ENCODE data around the gene SV2C. TPM values are rescaled to one million over a fixed set of nuclear protein-coding genes. Genes with fewer than 3 reads are reported as not detected.
"Not testable (repeated sequence)": the region's sequence is repeated elsewhere in the genome, so short reads cannot be mapped to it uniquely, and the experiment has no call there.

SV2C gene
- polyA plus RNA-seq, 3 donors: 0.06 to 0.21 (median 0.13) TPM

GRCh38 chr5:76298852-76299251 lies 215.7 kb downstream of the SV2C start:
- no peak for DNase-seq

- DNase-seq: no peak
These were observed 216.4 kb downstream of the SV2C start for GRCh38 chr5:76299592-76299991.

GRCh38 chr5:76301932-76302331 lies 218.7 kb downstream of the SV2C start:
- DNase-seq: not testable (repeated sequence)

- not testable (repeated sequence) for DNase-seq
These were observed 219.5 kb downstream of the SV2C start for GRCh38 chr5:76302661-76303060.

GRCh38 chr5:76303921-76304320 lies 220.7 kb downstream of the SV2C start:
- no peak for DNase-seq

GRCh38 chr5:76305269-76305668 lies 222.1 kb downstream of the SV2C start:
- DNase-seq: no peak

GRCh38 chr5:76305775-76306174 lies 222.6 kb downstream of the SV2C start:
- DNase-seq: no peak

- no peak for DNase-seq
These were observed 227.0 kb downstream of the SV2C start for GRCh38 chr5:76310208-76310607.

GRCh38 chr5:76312783-76313182 lies 229.6 kb downstream of the SV2C start:
- no peak for DNase-seq

- DNase-seq: no peak
These were observed 231.5 kb downstream of the SV2C start for GRCh38 chr5:76314643-76315042.

- DNase-seq: no peak
These were observed 236.5 kb downstream of the SV2C start for GRCh38 chr5:76319673-76320072.

GRCh38 chr5:76323494-76323893 lies 240.3 kb downstream of the SV2C start:
- not testable (repeated sequence) for DNase-seq

- DNase-seq: no peak
These were observed 242.1 kb downstream of the SV2C start for GRCh38 chr5:76325326-76325725.

GRCh38 chr5:76325876-76326491 lies 242.8 kb downstream of the SV2C start:
- no peak for DNase-seq

GRCh38 chr5:76326577-76327302 lies 243.6 kb downstream of the SV2C start:
- no peak for DNase-seq

GRCh38 chr5:76329346-76329745 lies 246.2 kb downstream of the SV2C start:
- no peak for DNase-seq

- no peak for DNase-seq
These were observed 247.9 kb downstream of the SV2C start for GRCh38 chr5:76331126-76331525.

GRCh38 chr5:76332102-76332501 lies 248.9 kb downstream of the SV2C start:
- DNase-seq: no peak

GRCh38 chr5:76332611-76333205 lies 249.5 kb downstream of the SV2C start:
- DNase-seq: no peak

GRCh38 chr5:76333571-76333970 lies 250.4 kb downstream of the SV2C start:
- DNase-seq: no peak

- no peak for DNase-seq
These were observed 251.4 kb downstream of the SV2C start for GRCh38 chr5:76334574-76334973.

- DNase-seq: not testable (repeated sequence)
These were observed 252.3 kb downstream of the SV2C start for GRCh38 chr5:76335451-76335850.

- DNase-seq: not testable (repeated sequence)
These were observed 253.1 kb downstream of the SV2C start for GRCh38 chr5:76336253-76336809.

Data from renal pelvis (tissue), 4 donors.